Endothelial cell of umbilical vein (primary cell): ENCODE measurements around the gene PHF2. TPM values are rescaled to one million over a fixed set of nuclear protein-coding genes. Genes with fewer than 3 reads are reported as not detected.

Experiments used
- BruUV-seq: library from RNA; stranded (reverse); fragments of 400-500 nt; replicated peaks from 2 replicates; lab custom pipeline; 2021; lab: Mats Ljungman, UMichigan
- CTCF ChIA-PET: fragments of 300-600, 350-600 bp; sonication (Branson Sonifier 250); formaldehyde crosslinking; loops from one replicate; lab custom pipeline; 2021; ENCODE audit warnings: antibody characterized with exemption, inconsistent platforms; lab: Charles Lee
- POLR2A ChIA-PET: fragments of 300-600, 350-600 bp; sonication (Branson Sonifier 250); formaldehyde crosslinking; loops from one replicate; lab custom pipeline; 2021; ENCODE audit warnings: antibody characterized with exemption, inconsistent platforms; lab: Charles Lee
- DNase-seq: peaks from one replicate; pipeline ENCODE4 v3.0.0-alpha.2; 2011; ENCODE audit warnings: low read depth, low spot score
- FAIRE-seq: peaks from 2 replicates; lab custom pipeline; 2011; peaks lifted over from hg19 to GRCh38; lab: Jason Lieb, UNC
- H2AFZ ChIP-seq: 2 replicates; pipeline ENCODE4 v1.6.0; 2012; ENCODE audit warnings: low read depth, low read length, control low read depth, inconsistent platforms
- H3K27ac ChIP-seq: 2 replicates; pipeline ENCODE4 v1.5.1; 2011; ENCODE audit warnings: low read depth, mild to moderate bottlenecking, control low read depth, low read length, moderate library complexity; ENCODE audit not compliant: insufficient read depth
- H3K27me3 ChIP-seq, 2 experiments: 2 replicates each; pipeline versions ENCODE4 v1.6.0 to v1.6.1; 2011; ENCODE audit warnings: low read length in 2 of 2, mixed read lengths in 1 of 2; ENCODE audit not compliant: control insufficient read depth in 2 of 2, insufficient read depth in 2 of 2
- H3K36me3 ChIP-seq, 2 experiments: 2 replicates in 1 of 2; 3 replicates in 1 of 2; pipeline ENCODE4 v1.5.1; 2011; ENCODE audit warnings: low read length in 2 of 2, mild to moderate bottlenecking in 1 of 2, moderate library complexity in 1 of 2; ENCODE audit not compliant: control insufficient read depth in 2 of 2, insufficient read depth in 2 of 2; ENCODE audit errors: extremely low read depth in 1 of 2
- H3K4me1 ChIP-seq: 3 replicates; pipeline ENCODE4 v1.5.1; 2011; ENCODE audit warnings: mild to moderate bottlenecking, low read length; ENCODE audit not compliant: control insufficient read depth, insufficient read depth; ENCODE audit errors: extremely low read depth
- H3K4me2 ChIP-seq: 2 replicates; pipeline ENCODE4 v1.6.1; 2011; ENCODE audit warnings: low read length, control low read depth, mixed read lengths; ENCODE audit not compliant: insufficient read depth
- H3K4me3 ChIP-seq, 3 experiments: fragments of 200-600 bp in 1 of 3; sonication (generic), shearing (Covaris generic) in 1 of 3; replicated peaks in 1 of 3; 2 replicates each; pipeline ENCODE4 v1.5.1; 2011 to 2016; ENCODE audit warnings: control low read depth in 3 of 3, low read length in 3 of 3, mild to moderate bottlenecking in 2 of 3, inconsistent platforms in 1 of 3, low read depth in 1 of 3, moderate library complexity in 1 of 3; ENCODE audit not compliant: insufficient read depth in 1 of 3
- H3K79me2 ChIP-seq: 2 replicates; pipeline ENCODE4 v1.6.0; 2012; ENCODE audit warnings: low read length, inconsistent platforms; ENCODE audit not compliant: control insufficient read depth, insufficient read depth
- H3K9ac ChIP-seq: replicated peaks from 2 replicates; pipeline ENCODE3; 2011; ENCODE audit warnings: low read length, control low read depth; ENCODE audit not compliant: insufficient read depth; ENCODE audit errors: extremely low read depth
- H3K9me1 ChIP-seq: replicated peaks from 3 replicates; pipeline ENCODE4 v1.6.0; 2011; ENCODE audit warnings: mild to moderate bottlenecking, low read length; ENCODE audit not compliant: control insufficient read depth, insufficient read depth; ENCODE audit errors: extremely low read depth
- H3K9me3 ChIP-seq: replicated peaks from 2 replicates; pipeline ENCODE4 v1.5.1; 2012; ENCODE audit warnings: low read length, inconsistent platforms; ENCODE audit not compliant: control insufficient read depth, insufficient read depth
- H4K20me1 ChIP-seq: replicated peaks from 2 replicates; pipeline ENCODE3; 2011; ENCODE audit warnings: mild to moderate bottlenecking, low read length; ENCODE audit not compliant: control insufficient read depth, insufficient read depth; ENCODE audit errors: extremely low read depth
- CTCF ChIP-seq, 2 donors: IDR thresholded peaks; 1 replicate in 1 of 2; 2 replicates in 1 of 2; pipeline ENCODE4 v1.5.1; 2011; ENCODE audit warnings: low read length in 2 of 2, mild to moderate bottlenecking in 2 of 2, moderate library complexity in 2 of 2, control low read depth in 1 of 2, inconsistent platforms in 1 of 2, low read depth in 1 of 2; ENCODE audit not compliant: insufficient read depth in 1 of 2; ENCODE audit errors: extremely low read depth in 1 of 2
- EZH2 ChIP-seq: IDR thresholded peaks from 2 replicates; pipeline ENCODE4 v1.6.1; 2012; ENCODE audit warnings: borderline replicate concordance, low read depth, mild to moderate bottlenecking, moderate library complexity, low read length, inconsistent platforms; ENCODE audit not compliant: severe bottlenecking
- FOS ChIP-seq: IDR thresholded peaks from 2 replicates; pipeline ENCODE4 v1.6.1; 2011; ENCODE audit warnings: mild to moderate bottlenecking, low read length, moderate library complexity, borderline replicate concordance; ENCODE audit not compliant: insufficient read depth
- GATA2 ChIP-seq: IDR thresholded peaks from 2 replicates; pipeline ENCODE4 v1.7.0; 2011; ENCODE audit warnings: low read depth, mild to moderate bottlenecking, moderate library complexity, mixed read lengths, low read length; ENCODE audit not compliant: insufficient read length, insufficient read depth
- JUN ChIP-seq: IDR thresholded peaks from 2 replicates; pipeline ENCODE4 v1.6.1; 2011; ENCODE audit warnings: borderline replicate concordance, low read depth; ENCODE audit not compliant: insufficient read length, insufficient read depth
- MAX ChIP-seq: IDR thresholded peaks from 2 replicates; pipeline ENCODE4 v1.6.1; 2011; ENCODE audit not compliant: insufficient read depth, insufficient read length
- MYC ChIP-seq: IDR thresholded peaks from one replicate; pipeline ENCODE4 v1.6.1; 2011; ENCODE audit warnings: mild to moderate bottlenecking, low read depth, low read length
- POLR2A ChIP-seq: IDR thresholded peaks from 2 replicates; pipeline ENCODE4 v1.6.1; 2012; ENCODE audit warnings: low read depth, mild to moderate bottlenecking, control low read depth, low read length
- POLR2AphosphoS5 ChIP-seq: IDR thresholded peaks from 2 replicates; pipeline ENCODE4 v1.6.1; 2012; ENCODE audit warnings: low read depth, mild to moderate bottlenecking, control low read depth, low read length, moderate library complexity; ENCODE audit not compliant: insufficient read depth
- dilution Hi-C: fragments of 300-500 bp; cut with MboI; formaldehyde crosslinking; loops from one replicate; pipeline ENCODE4 v1.15.0; 2019; ENCODE audit warnings: low sequenced_read_pairs; ENCODE audit not compliant: extremely low pct_ligation_motif_present
- intact Hi-C: fragments of 100-400 bp; cut with micrococcal nuclease; formaldehyde crosslinking; loops from one replicate; pipeline ENCODE4 v1.10.0; 2022
- polyA plus RNA-seq, 4 experiments: library from polyadenylated mRNA; depleted of rRNA in 3 of 4; stranded (reverse) in 3 of 4; unstranded in 1 of 4; fragments of >200 nt; gene quantifications; 2 replicates each; pipeline versions ENCODE4 v1.2.1 to v1.2.3, GENCODE V29; 2011 to 2012; ENCODE audit warnings: missing spikeins in 1 of 4
- total RNA-seq: library from RNA; stranded (reverse); gene quantifications from 2 replicates; pipeline ENCODE4 v1.2.3, GENCODE V29; 2021

PHF2 gene
- total and polyA plus RNA-seq, 2 donors (not counting 3 experiments of a cell fraction or from before 2014, with no cell fraction given) = 9.8 to 22.5 TPM

GRCh38 chr9:93721417-93721965 lies 145.1 kb downstream of the PHF2 start:
- H3K4me3 ChIP-seq = no peak overlapping the region
- ChIA-PET POLR2A (no interaction called here), CTCF (no interaction called here)
- no TSS peak for BruUV-seq
- H3K9ac ChIP-seq = no peak overlapping the region
- TF ChIP-seq CTCF (IDR thresholded peaks at IDR 0.05; ENCODE audit: extremely low read depth in 1 of 2, insufficient read depth in 1 of 2, low read depth in 1 of 2, low read length in 2 of 2) (no peak), POLR2AphosphoS5 (no peak), FOS (no peak), GATA2 (no peak)
- FAIRE-seq = no peak
- H3K9me3 ChIP-seq = no peaks in the 10 kb centered on the region
- H3K9me1 ChIP-seq = no peaks in the 10 kb centered on the region
- H3K4me1 ChIP-seq = no peaks in the 10 kb centered on the region
- dilution Hi-C loops = no loop called here
- no peak overlapping the region for H3K4me2 ChIP-seq
- DNase-seq = no peak
- H3K79me2 ChIP-seq = no peaks in the 10 kb centered on the region
- H3K27me3 ChIP-seq = no peaks in the 10 kb centered on the region
- H3K36me3 ChIP-seq = no peaks in the 10 kb centered on the region
- H3K27ac ChIP-seq = no peak overlapping the region
- no peaks in the 10 kb centered on the region for H4K20me1 ChIP-seq
- no peak overlapping the region for H2AFZ ChIP-seq
- intact Hi-C loops = no loop called here

GRCh38 chr9:93724852-93725251 lies 148.5 kb downstream of the PHF2 start:
- no peaks in the 10 kb centered on the region for H3K9me1 ChIP-seq
- no peak for TF ChIP-seq MYC
- no peak for TF ChIP-seq POLR2A
- TF ChIP-seq GATA2 = no peak
- TF ChIP-seq MAX = no peak
- no peak for TF ChIP-seq JUN
- TF ChIP-seq EZH2 = no peak
- no peak for TF ChIP-seq POLR2AphosphoS5
- TF ChIP-seq CTCF (IDR thresholded peaks at IDR 0.05; ENCODE audit: extremely low read depth in 1 of 2, insufficient read depth in 1 of 2, low read depth in 1 of 2, low read length in 2 of 2) = no peak
- no peak for TF ChIP-seq FOS
- H3K27me3 ChIP-seq = no peaks in the 10 kb centered on the region
- ChIA-PET CTCF (no interaction called here), POLR2A (no interaction called here)
- H4K20me1 ChIP-seq = no peaks in the 10 kb centered on the region
- no peak overlapping the region for H3K4me2 ChIP-seq
- no peaks in the 10 kb centered on the region for H3K36me3 ChIP-seq
- DNase-seq (no peak), FAIRE-seq (no peak)
- no peak overlapping the region for H3K9ac ChIP-seq
- dilution Hi-C loops = no loop called here
- no peaks in the 10 kb centered on the region for H3K9me3 ChIP-seq
- no TSS peak for BruUV-seq
- no peak overlapping the region for H3K27ac ChIP-seq
- no peaks in the 10 kb centered on the region for H3K4me1 ChIP-seq
- H3K79me2 ChIP-seq = no peaks in the 10 kb centered on the region
- H3K4me3 ChIP-seq = no peak overlapping the region
- intact Hi-C loops = no loop called here
- no peak overlapping the region for H2AFZ ChIP-seq
